Activated CD8-positive, alpha-beta memory T cell treated with anti-CD3 and anti-CD28 coated beads for 24 hours (primary cell): ENCODE data around the gene PRKAG1.

Source experiments
- DNase-seq: peaks from one replicate; pipeline ENCODE4 v3.0.0-alpha.2; 2020

Gene PRKAG1

DNA sequence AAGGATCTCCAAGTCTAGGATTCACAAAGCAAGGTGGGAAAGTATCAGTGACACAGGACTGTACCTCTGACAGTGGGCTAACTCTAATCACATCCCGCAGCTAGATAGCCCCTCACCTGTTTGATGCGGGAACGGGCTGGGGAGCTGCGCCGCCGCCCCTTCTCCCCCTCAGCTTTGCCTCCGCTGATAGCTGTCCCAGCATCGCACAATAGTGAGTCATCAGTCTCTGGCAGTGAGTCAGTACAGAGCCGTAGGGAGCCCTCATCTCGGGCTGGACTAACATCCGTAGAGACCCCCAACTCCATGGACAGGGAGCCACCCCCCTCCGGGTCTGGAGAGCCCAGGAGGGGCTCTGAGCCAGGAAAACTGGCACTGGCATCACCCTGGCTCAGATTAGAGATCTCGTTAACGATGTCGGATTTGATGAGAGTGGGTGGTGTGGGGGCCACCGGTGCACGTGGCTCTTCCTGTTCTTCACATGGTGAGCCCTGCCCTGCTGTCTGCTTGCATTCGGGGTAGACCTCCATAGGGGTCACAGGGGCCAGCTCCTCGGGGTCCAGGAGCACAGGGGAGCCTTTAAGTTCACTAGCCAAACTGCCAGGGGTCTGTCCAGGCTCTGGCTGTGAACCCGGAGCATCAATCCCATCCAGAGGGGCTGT lies 31.1 kb upstream of the PRKAG1 start:
- no peak for DNase-seq

- no peak for DNase-seq
Measured at GRCh38 chr12:49048953-49049352, 30.4 kb upstream of the PRKAG1 start.

DNA sequence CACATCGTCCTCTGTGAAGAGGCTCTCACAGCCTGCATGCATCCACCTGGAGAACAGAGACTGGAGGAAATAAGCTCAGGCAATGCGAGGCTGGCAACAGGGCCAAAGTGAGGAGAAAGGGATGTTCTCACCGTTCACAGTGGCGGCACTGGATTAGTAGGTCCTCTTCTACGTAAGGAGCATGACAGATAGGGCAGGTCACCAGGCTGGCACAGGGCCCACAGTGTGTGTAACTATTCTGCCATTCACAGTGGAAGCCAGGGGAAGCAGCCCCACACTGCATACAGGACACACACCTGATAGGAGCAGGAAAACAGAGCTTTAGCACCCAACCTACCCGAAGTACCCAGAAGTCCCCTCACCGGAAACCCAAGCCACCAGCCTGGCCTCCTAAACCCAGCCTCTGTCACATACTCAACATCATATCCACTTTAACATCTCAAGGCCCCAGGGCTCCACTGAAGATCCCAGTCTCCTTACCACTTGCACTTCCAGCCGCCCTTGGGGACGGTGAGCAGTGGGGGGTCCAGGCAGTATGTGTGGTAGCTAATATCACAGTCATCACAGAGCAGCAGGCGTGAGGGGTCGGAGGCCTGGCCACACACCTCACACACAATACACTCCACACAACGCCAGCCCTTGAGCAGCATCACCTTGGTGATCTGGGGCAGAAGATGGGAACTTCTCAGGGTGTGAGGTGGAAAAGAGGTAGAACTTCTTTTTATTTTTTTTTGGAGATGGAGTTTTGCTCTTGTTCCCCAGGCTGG lies 27.7 kb upstream of the PRKAG1 start:
- no peak for DNase-seq

DNA sequence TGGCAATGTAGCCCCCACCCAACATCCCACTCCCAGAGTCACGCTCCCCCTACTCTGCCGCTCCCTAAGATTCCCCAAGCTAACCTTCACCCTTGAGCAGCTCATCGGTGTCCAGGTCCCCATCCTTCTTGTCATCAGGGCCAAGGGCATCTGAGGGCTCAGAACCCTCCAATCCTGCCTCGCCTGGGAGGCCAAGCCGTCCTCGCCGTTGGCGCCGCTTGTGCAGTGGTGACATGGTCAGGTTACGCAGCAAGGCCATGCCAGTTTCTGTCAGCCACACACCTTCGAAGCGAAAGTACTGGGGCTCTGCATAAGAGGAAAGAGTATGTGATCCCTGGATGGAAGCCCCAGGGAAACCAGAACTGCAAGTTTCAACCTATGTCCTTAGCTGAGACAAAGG lies 26.1 kb upstream of the PRKAG1 start:
- no peak for DNase-seq

DNA sequence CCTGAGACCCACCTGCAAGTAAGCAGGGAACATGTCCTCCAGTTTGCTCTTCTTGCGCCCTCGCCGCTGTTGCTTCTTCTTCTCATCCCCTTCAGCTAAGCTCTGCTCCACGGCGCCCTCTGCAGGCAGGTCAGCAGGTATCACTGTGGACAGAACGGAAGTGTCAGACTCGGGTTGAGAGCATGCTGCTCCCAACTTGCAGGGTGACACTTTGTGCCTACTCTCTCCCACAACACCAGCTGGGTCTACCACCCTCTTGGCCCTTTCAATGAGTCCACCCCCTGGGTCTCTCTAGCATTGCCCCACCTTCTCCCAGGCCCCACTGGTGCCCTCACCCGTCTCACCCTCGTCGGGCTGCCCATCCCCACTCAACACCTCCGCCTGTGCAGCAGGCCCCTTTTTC lies 25.3 kb upstream of the PRKAG1 start:
- peak; percentile 89 for DNase-seq

DNA sequence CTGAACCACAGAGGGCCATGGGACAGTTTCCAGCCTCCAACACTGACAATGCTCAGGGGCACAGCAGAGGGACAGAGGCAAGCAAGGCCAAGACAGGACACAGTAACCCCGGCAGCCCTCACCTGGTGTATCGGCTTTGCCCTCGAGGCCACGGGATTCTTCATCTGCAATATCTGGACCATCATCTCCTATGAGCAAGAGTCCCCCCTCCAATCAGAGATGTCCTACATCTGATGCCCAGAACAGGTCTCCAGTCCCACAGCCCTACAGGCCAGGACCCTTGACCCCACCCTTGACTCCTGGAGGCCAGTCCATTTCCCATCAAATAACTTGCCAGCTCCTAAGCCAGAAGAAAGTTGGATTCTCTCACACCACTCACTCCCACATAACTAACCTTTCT lies 24.7 kb upstream of the PRKAG1 start:
- DNase-seq, result no peak

DNA sequence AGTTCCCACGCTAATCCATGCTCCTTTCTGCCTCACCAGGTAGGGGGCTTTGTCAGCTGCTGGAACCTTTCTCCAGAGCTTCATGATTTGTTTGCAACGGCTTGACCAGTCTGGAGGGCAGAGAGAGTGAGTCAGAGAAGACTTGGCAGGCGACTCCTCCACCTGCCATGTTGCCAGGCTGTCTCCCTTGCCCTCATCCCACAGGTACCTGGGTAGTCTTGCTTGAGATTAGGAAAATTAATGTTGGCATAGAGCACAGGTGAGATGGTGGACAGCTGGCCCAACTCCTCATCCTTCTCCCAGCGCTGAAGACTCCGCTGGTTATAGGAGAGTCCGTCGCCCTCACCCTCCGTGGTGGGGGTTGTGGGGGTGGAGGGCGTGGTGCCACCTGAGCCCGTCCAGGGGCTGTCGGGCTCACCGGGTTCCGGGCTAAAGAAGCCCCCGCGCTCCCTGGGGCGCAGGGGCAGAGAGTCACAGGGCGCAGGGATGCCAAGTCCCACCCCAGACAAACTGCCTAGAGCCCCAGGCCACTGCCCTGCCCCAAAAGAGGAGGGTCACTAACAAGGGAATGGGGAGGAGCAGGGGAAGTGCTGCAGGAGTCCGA lies 23.4 kb upstream of the PRKAG1 start:
- DNase-seq, result no peak

DNA sequence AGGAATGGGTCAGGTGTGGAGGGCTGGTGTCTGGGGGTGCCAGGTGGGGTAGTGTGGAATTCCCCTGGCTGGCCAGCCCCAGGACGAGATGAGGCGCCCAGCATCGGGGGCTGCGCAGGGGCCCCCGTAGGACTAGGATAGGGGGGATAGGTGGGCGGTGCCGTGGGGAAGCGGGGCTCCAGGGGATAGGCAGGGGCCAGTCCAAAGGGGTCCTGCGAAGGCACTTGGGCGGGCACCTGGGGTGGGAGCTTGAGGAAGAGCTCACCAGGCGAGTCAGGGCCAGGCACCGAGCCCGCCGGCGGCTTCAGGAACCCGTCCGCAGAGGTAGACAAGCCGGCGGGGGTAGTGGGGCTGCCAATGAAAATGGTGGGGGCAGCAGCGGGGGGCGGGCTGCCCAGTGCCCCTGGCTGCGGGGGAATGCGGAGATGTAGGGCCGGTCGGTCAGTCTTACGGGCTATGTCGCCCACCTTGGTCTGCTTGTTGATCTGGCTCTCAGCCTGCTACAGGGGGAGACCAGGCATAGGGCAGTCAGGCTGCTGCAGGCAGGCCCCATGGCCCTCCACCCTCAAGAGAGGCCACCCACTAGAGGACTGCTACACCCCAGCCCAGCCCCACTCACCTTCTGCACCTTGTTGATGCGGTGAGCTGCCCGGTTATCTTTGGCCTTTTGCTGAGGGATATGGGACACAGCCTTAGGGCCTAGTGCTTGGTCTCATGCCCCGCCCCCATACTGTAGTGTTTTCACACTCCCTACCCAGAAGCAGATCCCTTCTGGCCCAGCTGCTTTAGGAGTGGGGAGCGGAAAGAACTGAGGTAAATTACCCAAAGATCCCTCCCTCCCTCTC lies 22.7 kb upstream of the PRKAG1 start:
- no peak for DNase-seq

GRCh38 chr12:49040364-49040855 lies 21.8 kb upstream of the PRKAG1 start:
- DNase-seq, result no peak

DNA sequence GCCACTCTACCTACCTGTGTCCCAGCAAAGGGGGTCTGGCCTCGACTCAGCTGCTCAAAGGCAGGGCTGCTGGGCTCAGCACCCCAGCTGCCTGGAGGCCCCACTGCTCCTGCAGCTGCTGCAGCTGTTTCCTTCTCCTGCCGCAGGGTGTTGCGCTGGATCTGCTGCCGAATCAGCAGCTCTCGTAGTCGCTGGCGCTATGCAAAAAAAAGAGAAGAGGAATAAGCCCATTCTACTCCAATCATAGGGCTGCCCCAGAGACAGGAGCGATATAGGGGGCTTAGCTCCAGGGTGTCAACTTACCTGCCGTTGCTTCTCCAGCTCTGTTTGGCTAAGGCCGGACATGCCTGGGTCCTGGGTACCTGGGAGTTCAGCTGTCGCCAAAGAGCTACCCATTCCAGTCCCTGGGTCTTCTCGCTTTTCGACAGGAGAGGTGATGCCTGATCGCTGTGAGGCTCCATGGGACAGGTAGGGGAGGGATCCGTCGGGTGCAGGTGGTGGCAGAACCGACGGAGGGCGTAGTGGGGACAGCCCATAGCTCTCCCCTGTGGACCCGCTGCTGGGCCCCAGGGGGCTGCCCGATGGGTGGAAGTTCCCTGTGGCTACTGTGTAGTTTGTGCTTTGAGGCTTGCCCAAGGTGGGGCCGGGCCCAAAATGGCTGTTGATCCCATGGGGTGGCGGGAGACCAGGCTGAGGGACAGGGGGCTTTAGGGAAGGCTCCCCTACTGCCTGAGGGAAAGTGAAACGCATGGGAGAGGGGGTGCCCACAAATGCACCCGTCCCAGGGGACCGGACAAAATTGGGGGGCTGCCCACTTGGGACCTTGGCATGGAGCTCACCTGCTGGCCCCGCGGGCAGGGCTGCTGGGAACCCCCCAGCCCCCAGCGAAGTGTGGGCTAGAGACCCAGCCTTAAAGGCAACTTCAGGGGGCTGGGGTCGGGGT lies 21.1 kb upstream of the PRKAG1 start:
- no peak for DNase-seq

GRCh38 chr12:49038291-49038955 lies 19.8 kb upstream of the PRKAG1 start:
- DNase-seq, result no peak

GRCh38 chr12:49037947-49038237 lies 19.3 kb upstream of the PRKAG1 start:
- DNase-seq, result no peak

DNA sequence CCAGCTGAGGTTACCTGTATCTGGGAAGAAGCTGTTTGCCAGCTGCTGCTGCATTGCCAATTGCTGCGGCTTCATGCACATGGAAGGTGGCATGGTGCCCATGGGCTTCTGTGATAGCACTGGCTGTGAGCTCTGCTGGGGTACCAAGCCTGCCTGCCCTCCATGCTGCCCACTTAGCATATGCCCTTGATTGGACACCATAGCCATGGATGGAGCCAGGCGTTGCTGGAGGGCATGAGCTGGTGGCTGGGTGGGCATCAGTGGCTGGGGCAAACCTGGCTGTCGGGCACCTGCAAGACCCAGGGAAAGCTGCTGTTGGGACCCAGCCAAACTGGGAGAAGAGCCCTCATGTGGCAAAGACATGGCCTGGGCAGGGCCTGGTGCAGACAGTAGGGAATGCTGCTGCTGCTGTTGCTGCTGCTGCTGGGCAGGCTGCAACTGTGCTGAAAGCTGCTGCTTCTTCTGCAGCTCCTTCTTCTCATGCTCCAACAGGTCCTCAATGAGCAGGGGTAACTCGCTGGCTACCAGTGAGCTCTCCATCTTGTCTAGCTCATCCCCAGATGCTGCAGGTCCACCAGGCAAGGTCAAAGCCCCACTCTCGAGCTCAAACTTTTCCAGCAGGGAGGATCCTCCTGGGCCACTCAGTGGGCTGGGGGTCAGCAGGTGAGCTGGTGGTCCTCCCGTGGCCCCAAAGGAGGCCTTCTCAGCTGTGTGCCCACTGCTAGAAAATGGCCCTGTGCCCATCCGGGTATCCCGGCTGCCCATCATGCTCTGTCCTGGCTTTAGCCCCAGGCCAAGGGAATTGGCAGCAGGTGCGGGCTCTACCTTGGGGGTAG lies 18.8 kb upstream of the PRKAG1 start:
- DNase-seq, result no peak

DNA sequence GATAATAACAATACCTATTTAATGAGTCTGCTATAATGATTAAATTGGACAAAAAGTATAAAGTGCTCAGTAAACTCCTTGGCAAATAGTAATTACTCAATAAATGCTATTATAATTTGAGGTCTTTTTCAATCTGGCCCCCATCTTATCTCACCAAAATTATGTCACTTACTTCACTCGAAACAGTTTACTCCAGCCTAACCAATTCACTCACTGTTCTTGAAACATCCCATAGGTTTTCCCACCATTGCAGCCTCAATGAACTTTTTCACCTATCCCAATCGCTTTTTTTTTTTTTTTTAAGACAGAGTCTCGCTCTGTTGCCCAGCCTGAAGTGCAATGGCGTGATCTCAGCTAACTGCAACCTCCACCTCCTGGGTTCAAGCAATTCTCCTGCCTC lies 17.5 kb upstream of the PRKAG1 start:
- no peak for DNase-seq

- no peak for DNase-seq
Measured at GRCh38 chr12:49034286-49034622, 15.7 kb upstream of the PRKAG1 start.

DNA sequence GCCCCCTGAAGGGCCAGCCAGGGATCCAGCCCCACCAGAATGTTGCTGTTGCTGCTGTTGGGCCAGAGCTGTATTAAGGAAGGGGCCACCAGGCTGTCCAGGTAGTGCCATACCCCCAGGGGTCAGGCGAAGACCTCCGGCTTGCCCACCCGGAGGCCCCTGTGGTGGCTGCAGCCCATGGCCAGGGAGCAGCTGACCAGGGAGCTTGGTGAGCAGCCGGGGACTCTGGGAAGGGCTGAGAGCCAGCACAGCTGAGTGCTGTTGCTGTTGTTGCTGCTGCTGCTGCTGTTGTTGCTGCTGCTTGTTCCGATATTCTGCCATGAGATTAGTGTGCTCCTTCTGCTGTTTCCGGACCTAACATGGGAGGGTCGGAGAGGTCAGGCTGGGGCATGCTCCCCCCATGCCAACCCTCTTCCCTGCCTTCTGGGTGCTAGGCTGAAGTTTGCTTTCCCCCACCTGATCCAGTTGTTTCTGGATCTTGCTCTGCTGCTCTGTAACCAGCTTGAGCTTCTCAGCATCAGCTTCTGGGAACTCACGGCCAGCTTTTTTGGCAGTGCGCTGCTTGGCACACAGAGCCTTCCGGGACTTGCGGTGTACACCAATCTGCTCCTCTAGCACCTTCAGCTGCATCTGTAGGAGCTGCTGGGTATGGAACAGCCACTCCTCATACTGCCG lies 15.2 kb upstream of the PRKAG1 start:
- no peak for DNase-seq

DNA sequence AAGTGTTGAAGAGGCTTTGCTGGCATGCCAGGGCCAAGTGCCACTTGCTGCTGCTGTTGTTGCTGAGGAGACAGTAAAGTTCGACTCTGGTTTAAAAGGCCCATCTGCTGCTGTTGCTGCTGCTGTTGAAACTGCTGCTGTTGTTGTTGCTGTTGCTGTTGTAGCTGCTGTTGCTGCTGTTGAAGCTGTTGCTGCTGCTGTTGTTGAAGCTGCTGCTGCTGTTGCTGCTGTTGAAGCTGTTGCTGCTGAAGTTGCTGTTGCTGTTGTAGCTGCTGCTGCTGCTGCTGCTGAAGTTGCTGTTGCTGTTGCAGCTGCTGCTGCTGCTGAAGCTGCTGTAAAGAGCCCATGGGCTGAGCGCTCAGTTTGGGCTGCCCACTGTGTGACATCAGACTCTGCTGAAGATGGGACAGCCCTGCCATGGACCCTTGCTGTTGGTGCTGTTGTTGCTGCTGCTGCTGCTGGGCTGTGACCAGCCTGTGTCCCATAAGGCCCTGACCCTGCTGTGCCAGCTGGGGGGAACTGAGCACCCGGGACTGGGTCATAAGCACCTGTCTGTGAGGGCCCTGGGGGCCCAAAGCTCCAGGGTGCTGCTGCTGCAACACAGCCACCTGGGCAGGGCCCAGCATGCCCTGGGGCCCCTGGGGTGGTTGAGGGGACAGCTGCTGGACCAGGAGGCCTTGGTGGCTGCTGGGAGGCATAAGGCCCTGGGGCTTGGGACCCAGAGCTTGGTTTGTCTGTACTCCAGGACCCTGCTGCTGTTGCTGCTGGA lies 14.3 kb upstream of the PRKAG1 start:
- DNase-seq, result no peak

DNA sequence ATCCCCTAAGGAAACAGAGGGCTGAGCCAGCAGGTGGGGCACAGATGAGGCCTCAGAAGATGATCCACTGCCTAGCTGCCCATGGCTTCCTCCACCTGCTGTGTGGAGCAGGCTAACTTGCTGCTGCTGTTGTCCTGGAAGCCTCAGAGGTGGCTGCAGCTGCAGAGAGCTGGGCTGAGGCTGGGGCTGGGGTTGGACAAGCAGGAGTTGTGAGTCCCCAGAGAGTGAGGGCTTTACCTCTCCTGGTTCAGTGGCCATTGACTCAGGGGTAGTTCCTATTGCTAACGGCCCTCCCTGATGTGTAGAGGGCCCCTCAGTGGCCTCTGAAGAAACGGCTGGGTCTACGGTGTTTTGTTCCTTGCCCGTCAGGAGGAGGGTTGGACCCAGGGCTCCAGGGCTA lies 13.7 kb upstream of the PRKAG1 start:
- no peak for DNase-seq

- DNase-seq, result no peak
Measured at GRCh38 chr12:49031573-49032161, 13.1 kb upstream of the PRKAG1 start.
